Keratinocyte (primary cell): ENCODE data around the gene ACACA. TPM values are rescaled to one million over a fixed set of nuclear protein-coding genes. Genes with fewer than 3 reads are reported as not detected.

Experiments used
- DNase-seq: peaks from one replicate; pipeline ENCODE4 v3.0.0-alpha.2; 2011; ENCODE audit warnings: low read depth, missing footprints, low spot score
- FAIRE-seq: peaks from 2 replicates; lab custom pipeline; 2011; peaks lifted over from hg19 to GRCh38; lab: Jason Lieb, UNC
- H2AFZ ChIP-seq: 2 replicates; pipeline ENCODE4 v1.6.0; 2012; ENCODE audit warnings: low read length, control low read depth, inconsistent platforms; ENCODE audit not compliant: control insufficient read depth
- H3K27ac ChIP-seq: 2 replicates; pipeline ENCODE4 v1.5.1; 2011; ENCODE audit warnings: low read length; ENCODE audit not compliant: control insufficient read depth, insufficient read depth
- H3K27me3 ChIP-seq: 3 replicates; pipeline ENCODE4 v1.6.0; 2011; ENCODE audit warnings: low read length; ENCODE audit not compliant: control insufficient read depth, insufficient read depth; ENCODE audit errors: extremely low read depth
- H3K36me3 ChIP-seq, 2 experiments: 2 replicates in 1 of 2; 3 replicates in 1 of 2; pipeline ENCODE4 v1.5.1; 2011; ENCODE audit warnings: low read length in 2 of 2, mild to moderate bottlenecking in 1 of 2; ENCODE audit not compliant: control insufficient read depth in 2 of 2, insufficient read depth in 2 of 2; ENCODE audit errors: extremely low read depth in 1 of 2
- H3K4me1 ChIP-seq: 3 replicates; pipeline ENCODE4 v1.5.1; 2011; ENCODE audit warnings: low read length; ENCODE audit not compliant: control insufficient read depth, insufficient read depth; ENCODE audit errors: extremely low read depth
- H3K4me2 ChIP-seq: 3 replicates; pipeline ENCODE4 v1.6.0; 2011; ENCODE audit warnings: low read depth, low read length; ENCODE audit not compliant: control insufficient read depth, insufficient read depth; ENCODE audit errors: extremely low read depth
- H3K4me3 ChIP-seq, 3 experiments: fragments of 200-600 bp in 1 of 3; sonication (generic) in 1 of 3; 2 replicates in 2 of 3; 3 replicates in 1 of 3; pipeline ENCODE4 v1.5.1; 2011 to 2016; ENCODE audit warnings: low read length in 3 of 3, mild to moderate bottlenecking in 3 of 3, control low read depth in 2 of 3, inconsistent platforms in 1 of 3, low read depth in 1 of 3, mixed read lengths in 1 of 3, mixed run types in 1 of 3, moderate library complexity in 1 of 3; ENCODE audit not compliant: control insufficient read depth in 2 of 3, insufficient read depth in 2 of 3; ENCODE audit errors: extremely low read depth in 1 of 3
- H3K79me2 ChIP-seq: 2 replicates; pipeline ENCODE4 v1.6.0; 2012; ENCODE audit warnings: low read length; ENCODE audit not compliant: control insufficient read depth, insufficient read depth
- H3K9ac ChIP-seq: 3 replicates; pipeline ENCODE4 v1.6.0; 2011; ENCODE audit warnings: low read length; ENCODE audit not compliant: control insufficient read depth, insufficient read depth; ENCODE audit errors: extremely low read depth
- H3K9me1 ChIP-seq: 3 replicates; pipeline ENCODE4 v1.6.0; 2011; ENCODE audit warnings: low read length; ENCODE audit not compliant: control insufficient read depth, insufficient read depth; ENCODE audit errors: extremely low read depth
- H3K9me3 ChIP-seq: 2 replicates; pipeline ENCODE4 v1.5.1; 2012; ENCODE audit warnings: low read depth, low read length; ENCODE audit not compliant: control insufficient read depth
- H4K20me1 ChIP-seq: 3 replicates; pipeline ENCODE4 v1.6.0; 2011; ENCODE audit warnings: low read length; ENCODE audit not compliant: control insufficient read depth, insufficient read depth; ENCODE audit errors: extremely low read depth
- CTCF ChIP-seq, 3 experiments: IDR thresholded peaks in 1 of 3; conservative IDR thresholded peaks in 1 of 3; optimal IDR thresholded peaks in 1 of 3; 2 replicates in 2 of 3; 3 replicates in 1 of 3; pipeline versions ENCODE3 to v1.5.1; 2011; ENCODE audit warnings: low read length in 3 of 3, mild to moderate bottlenecking in 3 of 3, moderate library complexity in 2 of 3, control low read depth in 1 of 3, inconsistent platforms in 1 of 3; ENCODE audit not compliant: insufficient read depth in 2 of 3; ENCODE audit errors: extremely low read depth in 1 of 3
- EZH2 ChIP-seq: IDR thresholded peaks from one replicate; pipeline ENCODE4 v1.6.1; 2012; ENCODE audit warnings: inconsistent platforms, mild to moderate bottlenecking, low read length, moderate library complexity
- dilution Hi-C: fragments of 300-500 bp; cut with MboI; formaldehyde crosslinking; loops from one replicate; pipeline ENCODE4 v1.7.0; 2020; ENCODE audit warnings: low sequenced_read_pairs; ENCODE audit not compliant: extremely low pct_ligation_motif_present
- polyA minus RNA-seq, 3 experiments: library from RNA; depleted of rRNA, polyadenylated mRNA; stranded (reverse); fragments of >200 nt; gene quantifications; 1 replicate in 1 of 3; 2 replicates in 1 of 3; 3 replicates in 1 of 3; pipeline ENCODE4 v1.2.3, GENCODE V29; 2011
- polyA plus RNA-seq, 5 experiments: library from polyadenylated mRNA; depleted of rRNA in 3 of 5; stranded (reverse) in 3 of 5; stranded (forward) in 1 of 5; unstranded in 1 of 5; fragments of >200 nt; gene quantifications; 1 replicate in 1 of 5; 2 replicates in 3 of 5; 3 replicates in 1 of 5; pipeline versions ENCODE4 v1.2.1 to v1.2.3, GENCODE V29; 2011 to 2012; ENCODE audit warnings: missing spikeins in 2 of 5, low read depth in 1 of 5, low replicate concordance in 1 of 5

Gene ACACA
- 66.7 to 85.8 TPM (median 82.2 TPM) in 3 replicates for polyA plus RNA-seq
- 45.5 TPM for polyA plus RNA-seq (2011; ENCODE audit: low read depth)
- polyA plus RNA-seq (2011; cell fraction: cytosol; rRNA removed) = 44.9 and 65.8 TPM in 2 replicates
- polyA plus RNA-seq (2011; cell fraction: nucleus; rRNA removed) = 152 and 190 TPM in 2 replicates
- 33.7 and 67.2 TPM in 2 replicates for polyA plus RNA-seq (2012; ENCODE audit: low replicate concordance)
- polyA minus RNA-seq = 229 to 338 TPM (median 299 TPM) in 3 replicates
- polyA minus RNA-seq (2011; cell fraction: cytosol; rRNA and poly(A)+ RNA removed) = 97.5 TPM
- 414 and 609 TPM in 2 replicates for polyA minus RNA-seq (2011; cell fraction: nucleus; rRNA and poly(A)+ RNA removed)

GRCh38 chr17:37406635-37407461 lies at the start of gene ACACA, which contains the start of gene TADA2A:
ACACA (minus strand) TSS chr17:37406836; CDS start chr17:37406299, 537 bp downstream.
TADA2A (plus strand) TSS chr17:37406886; CDS start chr17:37411366, 4,480 bp downstream.
- DNase-seq (no peak), FAIRE-seq (no peak)
- no peaks in the 10 kb centered on the region for H4K20me1 ChIP-seq
- no peaks in the 10 kb centered on the region for H3K9me3 ChIP-seq
- H3K4me1 ChIP-seq = peaks cover 15% of the 10 kb centered on the region
- peak within 1 kb of the TSS; percentile 92 for H3K27ac ChIP-seq
- peaks cover 33% of the 10 kb centered on the region for H3K79me2 ChIP-seq
- no peaks in the 10 kb centered on the region for H3K27me3 ChIP-seq
- peak within 1 kb of the TSS; percentile 89 to 91 (median 90) for H3K4me3 ChIP-seq
- peak within 1 kb of the TSS; percentile 95 for H3K9ac ChIP-seq
- TF ChIP-seq CTCF (optimal IDR thresholded peaks at IDR 0.05 in 1 of 3, IDR thresholded peaks at IDR 0.05 in 1 of 3, conservative IDR thresholded peaks at IDR 0.05 in 1 of 3; ENCODE audit: extremely low read depth in 1 of 3, insufficient read depth in 2 of 3, low read length in 3 of 3) (no peak), EZH2 (no peak)
- H3K4me2 ChIP-seq = peak within 1 kb of the TSS; percentile 97
- H3K36me3 ChIP-seq = peaks cover 2 to 7% of the 10 kb centered on the region in 2 experiments
- dilution Hi-C loops = no loop called here
- peak within 1 kb of the TSS; percentile 76 for H2AFZ ChIP-seq
- no peaks in the 10 kb centered on the region for H3K9me1 ChIP-seq

- no peak overlapping the region for H3K4me3 ChIP-seq
- no peak for TF ChIP-seq CTCF (optimal IDR thresholded peaks at IDR 0.05 in 1 of 3, IDR thresholded peaks at IDR 0.05 in 1 of 3, conservative IDR thresholded peaks at IDR 0.05 in 1 of 3; ENCODE audit: extremely low read depth in 1 of 3, insufficient read depth in 2 of 3, low read length in 3 of 3)
- peak overlapping the region; percentile 67 for H3K27ac ChIP-seq
- peaks cover 51% of the 10 kb centered on the region for H3K4me1 ChIP-seq
- H3K9ac ChIP-seq = peak overlapping the region; percentile 41
- peaks cover 0 to 13% of the 10 kb centered on the region in 2 experiments for H3K36me3 ChIP-seq
- no peaks in the 10 kb centered on the region for H4K20me1 ChIP-seq
- FAIRE-seq = no peak
- no peaks in the 10 kb centered on the region for H3K79me2 ChIP-seq
- H3K9me3 ChIP-seq = no peaks in the 10 kb centered on the region
- peak overlapping the region; percentile 57 for H3K4me2 ChIP-seq
- no peaks in the 10 kb centered on the region for H3K27me3 ChIP-seq
- dilution Hi-C loops = no loop called here
- no peak overlapping the region for H2AFZ ChIP-seq
- H3K9me1 ChIP-seq = no peaks in the 10 kb centered on the region
- peak; percentile 59 for DNase-seq
These were observed 43.5 kb upstream of the ACACA start for GRCh38 chr17:37450112-37450511.
